IPS DF 6.9 (cell line): Measurements from ENCODE around the gene KCNAB2.

Source experiments
- DNase-seq: peaks from one replicate; pipeline ENCODE4 v3.0.0-alpha.2; 2013; ENCODE audit warnings: low read depth, low spot score
- H3K27ac ChIP-seq: one replicate; pipeline ENCODE4 v1.5.1; 2013; ENCODE audit warnings: low read length, control low read depth
- H3K27me3 ChIP-seq: 2 replicates; pipeline ENCODE4 v1.6.1; 2013; ENCODE audit warnings: mild to moderate bottlenecking, low read length; ENCODE audit not compliant: control insufficient read depth, insufficient read depth
- H3K36me3 ChIP-seq: 2 replicates; pipeline ENCODE4 v1.6.1; 2013; ENCODE audit warnings: low read length; ENCODE audit not compliant: control insufficient read depth, insufficient read depth
- H3K4me1 ChIP-seq: 2 replicates; pipeline ENCODE4 v1.6.1; 2013; ENCODE audit warnings: low read length; ENCODE audit not compliant: control insufficient read depth, insufficient read depth
- H3K4me3 ChIP-seq: 2 replicates; pipeline ENCODE4 v1.5.1; 2013; ENCODE audit warnings: mild to moderate bottlenecking, low read length
- H3K9me3 ChIP-seq: 2 replicates; pipeline ENCODE4 v1.6.1; 2013; ENCODE audit warnings: low read length, inconsistent platforms; ENCODE audit not compliant: control insufficient read depth, insufficient read depth
- WGBS: extraction: QIAGEN DNeasy Blood & Tissue Kit; methylation state at CpG from one replicate; pipeline ENCODE4 v1.1.7; 2013; ENCODE audit warnings: mixed read lengths, missing lambda C conversion rate; ENCODE audit not compliant: insufficient read length, insufficient coverage; 5-methylcytosine and 5-hydroxymethylcytosine counted together

KCNAB2 gene

DNA sequence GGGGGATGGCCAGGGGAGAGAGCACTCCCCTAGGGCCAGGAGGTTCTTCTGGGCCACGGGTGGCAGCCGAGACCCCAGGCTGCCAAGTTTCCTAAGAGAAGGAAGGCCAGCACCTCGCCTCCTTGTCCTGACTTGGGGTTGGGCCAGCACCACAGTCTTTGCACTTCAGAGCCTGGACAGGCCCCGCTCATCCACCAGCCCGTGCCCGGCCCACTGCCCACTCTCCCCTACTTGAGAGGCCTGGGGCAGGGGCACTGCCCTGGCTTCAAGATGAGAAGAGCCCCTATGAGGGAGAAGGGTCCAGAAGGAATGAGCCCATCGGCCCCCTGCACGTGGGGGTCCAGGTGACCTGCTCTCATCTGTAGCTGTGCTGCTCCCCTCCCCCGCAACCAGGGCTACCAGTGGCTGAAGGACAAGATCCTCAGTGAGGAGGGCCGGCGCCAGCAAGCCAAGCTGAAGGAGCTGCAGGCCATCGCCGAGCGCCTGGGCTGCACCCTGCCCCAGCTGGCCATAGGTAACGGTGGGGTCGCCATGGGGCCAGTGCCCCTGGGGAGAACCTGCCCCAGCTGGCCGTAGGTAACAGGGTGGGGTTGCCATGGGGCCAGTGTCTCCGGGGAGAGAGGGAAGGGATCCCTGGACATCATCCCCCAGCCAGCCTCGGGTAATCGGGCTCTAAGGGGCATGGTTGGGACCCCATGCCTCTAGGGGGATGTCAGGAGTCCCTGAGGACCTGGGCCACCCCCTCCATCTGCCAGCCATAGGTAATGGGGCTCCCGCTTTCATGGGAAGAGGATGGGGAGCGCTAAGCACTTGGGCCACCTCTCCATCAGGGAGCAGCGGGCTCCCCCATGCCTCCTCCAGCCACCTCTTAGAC, 50.8 kb downstream of the KCNAB2 start:
- H3K4me3 ChIP-seq: no peak overlapping the region
- H3K9me3 ChIP-seq: no peaks in the 10 kb centered on the region
- H3K27me3 ChIP-seq: no peaks in the 10 kb centered on the region
- no peak for DNase-seq
- WGBS: no CpG with 5 or more reads among the region's 23 CpGs
- H3K4me1 ChIP-seq: peaks cover 1% of the 10 kb centered on the region; the same call in 1 of the 2 replicates
- no peaks in the 10 kb centered on the region for H3K36me3 ChIP-seq
- H3K27ac ChIP-seq: no peak overlapping the region

DNA sequence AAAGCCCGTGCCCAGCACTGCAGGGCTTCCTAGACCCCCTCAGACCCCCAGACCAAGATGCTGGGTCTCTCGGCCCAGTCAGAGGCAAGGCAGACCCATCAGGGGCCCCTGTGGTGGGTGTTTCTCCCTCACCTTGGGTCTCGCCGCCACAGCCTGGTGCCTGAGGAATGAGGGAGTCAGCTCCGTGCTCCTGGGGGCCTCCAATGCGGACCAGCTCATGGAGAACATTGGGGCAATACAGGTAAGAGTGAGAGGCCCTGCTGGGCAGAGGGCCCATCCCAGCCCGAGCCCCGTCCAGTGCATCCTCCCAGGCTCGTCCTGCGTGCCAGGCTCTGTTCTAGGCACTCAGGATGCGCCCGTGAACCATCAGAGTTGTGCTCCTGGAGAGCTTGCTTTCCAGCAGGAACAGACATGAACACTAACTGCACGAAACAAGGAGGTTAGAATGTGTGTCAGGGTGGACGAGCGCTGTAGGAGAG, 51.5 kb downstream of the KCNAB2 start:
- no peak overlapping the region for H3K4me3 ChIP-seq
- no peak overlapping the region for H3K27ac ChIP-seq
- H3K27me3 ChIP-seq: no peaks in the 10 kb centered on the region
- H3K9me3 ChIP-seq: no peaks in the 10 kb centered on the region
- H3K36me3 ChIP-seq: no peaks in the 10 kb centered on the region
- no CpG with 5 or more reads among the region's 15 CpGs for WGBS
- peaks cover 1% of the 10 kb centered on the region; the same call in 1 of the 2 replicates for H3K4me1 ChIP-seq
- DNase-seq: no peak

DNA sequence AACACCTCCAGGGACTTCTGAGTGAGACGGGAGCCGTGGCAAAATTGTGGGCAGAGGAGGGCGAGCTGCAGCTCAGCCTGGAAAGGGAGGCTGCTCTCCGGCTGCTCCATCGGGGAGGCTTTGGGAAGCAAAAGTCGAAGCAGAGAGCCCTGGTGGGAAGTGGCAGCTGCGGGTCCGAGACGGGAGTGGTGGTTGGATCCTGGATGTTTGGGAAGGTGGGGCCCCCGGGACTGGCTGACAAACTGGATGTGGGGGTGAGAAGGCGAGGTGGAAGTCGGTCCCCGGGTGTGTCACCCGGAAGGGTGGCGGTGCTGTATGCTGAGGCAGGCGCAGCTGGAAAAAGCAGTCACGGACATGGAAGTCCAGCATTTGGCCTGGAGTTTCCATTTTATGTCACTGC, 52.1 kb downstream of the KCNAB2 start:
- WGBS: no CpG with 5 or more reads among the region's 17 CpGs
- Histone ChIP-seq H3K4me3 (no peak overlapping the region; the same call in 1 of the 2 replicates), H3K36me3 (no peaks in the 10 kb centered on the region), H3K27me3 (no peaks in the 10 kb centered on the region), H3K27ac (no peak overlapping the region), H3K9me3 (no peaks in the 10 kb centered on the region), H3K4me1 (peaks cover 3% of the 10 kb centered on the region)
- DNase-seq: no peak

DNA sequence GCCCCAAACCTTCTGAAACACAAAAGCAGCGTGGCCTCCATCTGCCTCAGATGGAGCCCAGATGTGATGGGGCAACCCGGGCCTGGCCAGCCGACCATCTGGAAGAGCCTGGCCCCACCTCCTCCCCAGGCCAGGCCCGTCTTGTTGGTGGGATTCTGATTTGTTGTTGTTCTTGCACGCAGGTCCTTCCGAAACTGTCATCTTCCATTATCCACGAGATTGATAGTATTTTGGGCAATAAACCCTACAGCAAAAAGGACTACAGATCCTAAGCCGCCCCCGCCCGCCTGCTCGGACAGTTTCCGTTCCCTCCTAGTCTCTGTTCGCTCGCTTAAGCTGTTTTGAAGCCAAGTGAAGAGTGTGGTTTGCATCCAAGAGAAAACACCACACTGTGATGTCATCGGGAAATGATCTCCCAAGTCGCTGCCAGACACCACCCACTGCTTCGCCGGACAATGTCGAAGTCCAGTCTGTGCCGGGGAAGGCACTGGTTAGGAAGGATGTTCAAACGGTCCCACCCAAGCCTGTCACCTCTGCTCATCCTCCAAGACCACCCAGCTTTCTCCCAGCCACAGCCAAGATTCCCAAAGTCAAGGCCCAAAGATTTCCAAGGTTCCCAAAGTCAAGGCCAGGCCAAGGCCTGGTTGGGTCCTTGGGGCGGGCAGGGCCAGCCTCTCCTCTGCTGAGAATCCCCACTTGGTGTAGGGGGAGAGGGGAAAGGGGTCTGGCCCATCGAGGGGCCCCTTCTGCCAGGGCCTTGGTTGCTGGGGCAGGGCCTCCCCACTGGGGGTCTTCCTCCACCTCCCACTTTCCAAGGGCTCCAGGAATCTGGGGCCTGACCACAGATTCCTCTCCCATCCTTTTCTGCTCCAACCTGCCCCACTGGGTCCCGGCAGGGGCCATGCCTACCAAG, 52.9 kb downstream of the KCNAB2 start:
- WGBS: no CpG with 5 or more reads among the region's 24 CpGs

DNA sequence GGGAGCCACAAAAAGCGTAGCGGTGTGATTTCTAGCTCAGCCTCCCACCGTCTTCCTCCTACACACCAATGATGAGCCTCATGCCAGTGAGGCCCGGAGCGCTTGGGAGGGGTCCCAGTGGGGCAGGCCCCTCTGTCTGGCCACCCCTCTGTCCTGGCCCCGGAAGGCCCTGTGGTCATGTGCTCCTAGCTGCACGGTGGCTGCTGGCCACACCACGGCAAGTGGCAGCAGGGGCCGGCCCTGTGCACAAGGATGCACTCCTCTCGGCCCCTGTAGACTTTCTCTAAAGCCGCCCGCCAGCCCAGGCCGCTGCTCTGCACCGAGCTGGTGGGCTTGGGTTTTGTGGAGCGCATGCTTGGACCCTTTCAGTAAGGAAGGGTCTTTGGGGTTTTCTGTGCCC, 53.6 kb downstream of the KCNAB2 start:
- Histone ChIP-seq H3K4me1 (peaks cover 3% of the 10 kb centered on the region), H3K36me3 (no peaks in the 10 kb centered on the region), H3K9me3 (no peaks in the 10 kb centered on the region), H3K4me3 (no peak overlapping the region), H3K27ac (no peak overlapping the region), H3K27me3 (no peaks in the 10 kb centered on the region)
- no CpG with 5 or more reads among the region's 15 CpGs for WGBS
- no peak for DNase-seq

More for the DNA sequence above, 52.9 kb downstream of the KCNAB2 start:
- Histone ChIP-seq H3K27me3 (no peaks in the 10 kb centered on the region), H3K36me3 (no peaks in the 10 kb centered on the region), H3K9me3 (no peaks in the 10 kb centered on the region), H3K27ac (no peak overlapping the region), H3K4me3 (no peak overlapping the region), H3K4me1 (peaks cover 3% of the 10 kb centered on the region)
- DNase-seq: no peak

DNA sequence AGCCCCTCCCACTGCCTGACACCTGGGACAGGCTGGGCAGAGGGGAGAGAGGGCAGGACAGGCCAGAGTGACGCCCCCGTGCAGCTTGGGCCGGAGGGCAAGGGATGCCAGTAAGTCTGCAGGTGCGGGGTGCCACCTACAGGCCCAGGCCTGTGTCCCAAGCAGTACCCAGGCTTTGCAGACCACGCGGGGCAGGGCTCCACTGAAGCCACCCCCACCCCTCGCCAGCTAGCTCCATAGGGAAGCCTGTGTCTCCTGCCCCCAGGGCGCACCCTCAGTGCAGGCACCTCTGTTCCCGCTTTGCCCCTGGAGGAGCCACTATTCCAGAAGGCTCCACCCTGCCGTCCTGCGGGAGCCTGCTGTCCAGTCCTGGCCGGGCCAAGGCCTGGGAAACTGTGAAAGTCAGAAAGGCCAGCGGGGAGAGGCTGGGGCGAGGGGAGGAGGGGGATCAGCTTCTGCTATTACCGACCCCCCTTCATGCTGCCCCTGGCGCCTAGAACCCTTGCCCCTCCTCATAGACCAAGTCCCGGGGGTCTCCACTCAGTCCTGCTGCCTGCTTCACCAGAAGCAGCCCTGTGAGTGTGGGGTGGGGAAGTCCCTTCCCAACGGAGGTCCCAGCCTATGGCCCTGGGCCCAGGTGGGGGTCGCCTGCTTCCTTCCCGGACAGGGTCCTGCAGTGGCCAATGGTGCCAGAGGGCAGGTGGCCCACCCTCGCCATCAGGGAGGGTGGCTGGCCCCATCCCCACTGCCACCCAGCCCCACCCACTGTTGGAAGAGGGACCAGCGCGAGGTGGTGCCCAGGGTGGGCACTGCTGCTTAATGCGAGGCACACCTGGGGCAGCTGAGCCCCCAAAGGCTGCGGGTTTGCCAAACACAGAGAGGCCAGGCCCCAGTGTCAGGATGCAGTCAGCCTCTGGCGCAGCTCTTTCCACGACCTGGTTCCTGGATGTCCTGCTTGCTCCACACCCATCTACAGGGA, 54.4 kb downstream of the KCNAB2 start:
- Histone ChIP-seq H3K27me3 (no peaks in the 10 kb centered on the region), H3K4me1 (peaks cover 3% of the 10 kb centered on the region), H3K4me3 (no peak overlapping the region), H3K27ac (no peak overlapping the region), H3K9me3 (no peaks in the 10 kb centered on the region), H3K36me3 (no peaks in the 10 kb centered on the region)
- no CpG with 5 or more reads among the region's 27 CpGs for WGBS
- no peak for DNase-seq

DNA sequence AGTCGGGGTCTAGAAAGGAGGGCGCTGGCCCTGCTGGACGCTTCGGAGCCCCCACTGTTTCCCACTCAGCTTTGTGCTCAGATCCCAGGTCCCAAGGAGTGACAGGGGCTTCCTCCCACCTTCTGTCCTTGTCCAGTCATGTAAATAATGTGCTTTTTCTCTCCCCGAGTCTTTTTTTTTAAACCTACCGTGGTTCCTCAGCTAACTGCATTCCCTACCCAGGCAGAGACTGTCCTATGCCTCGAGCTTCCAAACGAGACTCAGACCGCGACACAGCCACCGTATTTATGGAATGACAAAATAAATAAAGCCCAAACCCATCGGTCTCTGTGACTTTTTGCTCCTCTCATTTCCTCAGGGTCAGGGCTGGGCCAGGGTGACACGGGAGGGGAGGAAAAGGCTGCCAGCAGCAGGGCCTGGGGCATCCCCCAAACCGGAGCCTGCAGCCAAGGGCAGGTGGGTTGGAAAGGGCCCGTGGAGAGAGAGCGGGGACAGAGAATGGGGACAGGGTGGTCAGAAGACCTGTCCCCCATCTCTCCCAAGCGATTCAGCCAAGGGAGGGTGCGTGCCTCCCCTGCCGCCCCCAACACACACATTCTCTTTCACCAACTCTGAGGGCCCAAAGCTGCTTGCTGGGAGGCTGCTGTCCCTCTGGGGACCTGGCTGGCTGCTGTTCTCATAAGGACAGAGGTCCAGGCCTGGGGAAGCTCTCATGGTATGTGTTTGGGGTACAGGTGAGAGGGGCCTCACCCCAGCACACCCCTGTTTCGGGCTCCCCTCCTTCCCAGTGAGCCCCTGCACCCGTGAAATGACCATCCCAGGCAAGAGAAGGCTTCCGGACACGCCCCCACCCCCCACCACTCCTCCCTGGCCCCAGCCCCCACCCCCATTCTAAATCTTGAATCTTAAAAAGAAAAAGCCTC, 55.4 kb downstream of the KCNAB2 start:
- Histone ChIP-seq H3K4me1 (peaks cover 3% of the 10 kb centered on the region), H3K9me3 (no peaks in the 10 kb centered on the region), H3K4me3 (no peak overlapping the region), H3K27ac (no peak overlapping the region), H3K27me3 (no peaks in the 10 kb centered on the region), H3K36me3 (no peaks in the 10 kb centered on the region)
- WGBS: no CpG with 5 or more reads among the region's 23 CpGs
- DNase-seq: no peak

DNA sequence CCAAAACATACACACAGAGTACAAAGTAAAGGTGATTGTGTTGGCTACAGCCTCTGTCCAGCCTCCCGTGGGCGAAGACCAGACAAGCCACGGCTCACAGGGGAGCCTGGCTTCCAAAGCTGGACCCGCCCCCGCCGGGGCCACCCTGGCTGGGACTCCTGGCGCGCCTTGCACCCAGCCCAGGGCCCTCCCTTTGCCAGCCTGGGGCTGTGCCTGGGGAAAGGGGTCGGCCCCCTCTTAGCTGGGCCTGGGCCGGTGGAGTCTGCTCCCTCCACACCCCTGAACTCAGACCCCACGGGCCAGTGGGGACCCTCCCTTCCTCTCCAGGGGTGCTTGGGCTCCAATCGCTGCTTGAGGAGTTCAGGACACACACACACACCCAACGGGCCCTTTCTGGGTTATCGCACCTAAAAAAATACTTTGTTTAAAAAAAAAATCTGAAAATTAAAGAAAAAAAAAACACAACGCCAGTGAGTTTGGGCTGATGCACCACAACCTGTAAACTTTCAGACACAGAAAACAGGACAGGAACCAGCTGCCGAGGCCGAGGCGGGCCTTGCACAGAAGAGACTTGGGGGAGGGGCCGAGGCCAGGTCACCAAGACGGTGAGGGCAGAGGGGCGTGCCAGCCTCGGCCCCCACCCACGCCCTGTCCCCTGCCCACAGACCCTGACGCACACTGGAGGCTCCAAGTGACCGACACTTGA, 56.3 kb downstream of the KCNAB2 start:
- no peak for DNase-seq
- no CpG with 5 or more reads among the region's 25 CpGs for WGBS
- no peaks in the 10 kb centered on the region for H3K9me3 ChIP-seq

DNA sequence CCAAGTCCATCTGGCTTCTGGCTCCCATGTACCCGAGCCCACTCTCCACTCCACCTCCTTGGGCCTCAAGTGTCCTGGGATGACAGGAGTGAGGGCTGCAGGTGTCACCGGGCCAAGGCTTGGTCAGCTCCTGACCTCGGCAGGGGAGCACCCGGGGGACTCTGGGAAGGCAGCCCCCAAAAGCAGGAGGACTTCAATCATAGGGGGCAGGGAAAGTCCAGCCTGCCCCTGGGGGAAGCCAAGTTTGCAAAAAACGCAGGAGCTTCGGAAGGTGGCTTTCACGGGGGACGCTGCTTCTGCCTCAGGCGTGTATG, 56.8 kb downstream of the KCNAB2 start:
- H3K4me1 ChIP-seq: peaks cover 3% of the 10 kb centered on the region
- no peak for DNase-seq
- no peaks in the 10 kb centered on the region for H3K36me3 ChIP-seq
- WGBS: no CpG with 5 or more reads among the region's 9 CpGs
- no peak overlapping the region for H3K27ac ChIP-seq
- no peak overlapping the region for H3K4me3 ChIP-seq
- H3K27me3 ChIP-seq: no peaks in the 10 kb centered on the region
- H3K9me3 ChIP-seq: no peaks in the 10 kb centered on the region

More for the DNA sequence above, 56.3 kb downstream of the KCNAB2 start:
- Histone ChIP-seq H3K4me3 (no peak overlapping the region), H3K4me1 (peaks cover 3% of the 10 kb centered on the region), H3K27ac (no peak overlapping the region), H3K36me3 (no peaks in the 10 kb centered on the region), H3K27me3 (no peaks in the 10 kb centered on the region)
